IMR-90 (cell line): ENCODE measurements around the gene NRIP3. TPM values are rescaled to one million over a fixed set of nuclear protein-coding genes. Genes with fewer than 3 reads are reported as not detected.
A peak's percentile ranks its signal among the peaks of the same experiment; 100 is the strongest.

ENCODE experiments used
- ATAC-seq: fragments of 200-7000 bp; cut with Tn5 transposase; 2 replicates; pipeline ENCODE4 v1.9.1; 2020; ENCODE audit warnings: low read depth, mild to moderate bottlenecking, moderate library complexity
- BruUV-seq: library from RNA; stranded (reverse); fragments of 400-500 nt; replicated peaks from 2 replicates; lab custom pipeline; 2021; lab: Mats Ljungman, UMichigan
- CTCF ChIA-PET: fragments of 300-600 bp; formaldehyde crosslinking; extraction: SDS; loops from one replicate; lab custom pipeline; 2021; ENCODE audit warnings: antibody characterized with exemption; lab: Yijun Ruan, JAX
- POLR2A ChIA-PET: fragments of 300-600 bp; sonication (Branson Sonifier 250); formaldehyde crosslinking; loops from one replicate; lab custom pipeline; 2022; ENCODE audit warnings: antibody characterized with exemption; ENCODE audit not compliant: unreplicated experiment; lab: Charles Lee
- DNase-seq: peaks from one replicate; pipeline ENCODE4 v3.0.0; 2013
- H2AFZ ChIP-seq: replicated peaks from 2 replicates; pipeline ENCODE3; 2013; ENCODE audit warnings: low read length, mild to moderate bottlenecking; ENCODE audit not compliant: poor library complexity
- H2AK5ac ChIP-seq: 2 replicates; pipeline ENCODE4 v1.6.1; 2013; ENCODE audit warnings: low read depth, low read length, inconsistent platforms
- H2AK9ac ChIP-seq: replicated peaks from 2 replicates; pipeline ENCODE3; 2013; ENCODE audit warnings: mild to moderate bottlenecking, low read depth, low read length, moderate library complexity; ENCODE audit not compliant: poor library complexity
- H2BK120ac ChIP-seq: 2 replicates; pipeline ENCODE4 v1.6.1; 2013; ENCODE audit warnings: low read depth, low read length, inconsistent platforms
- H2BK15ac ChIP-seq: 3 replicates; pipeline ENCODE4 v1.6.1; 2013; ENCODE audit warnings: low read depth, low read length, inconsistent platforms
- H2BK20ac ChIP-seq: 2 replicates; pipeline ENCODE4 v1.6.1; 2013; ENCODE audit warnings: low read depth, mild to moderate bottlenecking, inconsistent platforms, low read length, moderate library complexity
- H2BK5ac ChIP-seq: 2 replicates; pipeline ENCODE4 v1.6.1; 2013; ENCODE audit warnings: mild to moderate bottlenecking, low read depth, low read length, inconsistent platforms; ENCODE audit not compliant: poor library complexity, severe bottlenecking
- H3K14ac ChIP-seq: replicated peaks from 2 replicates; pipeline ENCODE4 v1.6.1; 2013; ENCODE audit warnings: low read depth, low read length, inconsistent platforms
- H3K18ac ChIP-seq: 2 replicates; pipeline ENCODE4 v1.6.1; 2013; ENCODE audit warnings: low read depth, low read length, control low read depth
- H3K23ac ChIP-seq: 2 replicates; pipeline ENCODE4 v1.6.1; 2013; ENCODE audit warnings: low read depth, low read length, inconsistent platforms
- H3K27ac ChIP-seq: 2 replicates; pipeline ENCODE4 v1.5.1; 2013; ENCODE audit warnings: mild to moderate bottlenecking, control low read depth, low read length; ENCODE audit not compliant: insufficient read depth
- H3K27me3 ChIP-seq: 2 replicates; pipeline ENCODE4 v1.6.1; 2013; ENCODE audit warnings: low read length; ENCODE audit not compliant: control insufficient read depth, insufficient read depth
- H3K36me3 ChIP-seq: 2 replicates; pipeline ENCODE4 v1.6.1; 2013; ENCODE audit warnings: low read length, mixed read lengths; ENCODE audit not compliant: control insufficient read depth, insufficient read depth
- H3K4ac ChIP-seq: 2 replicates; pipeline ENCODE4 v1.6.1; 2013; ENCODE audit warnings: low read depth, low read length, inconsistent platforms
- H3K4me1 ChIP-seq: 2 replicates; pipeline ENCODE4 v1.6.1; 2013; ENCODE audit warnings: low read length, mixed read lengths; ENCODE audit not compliant: control insufficient read depth, insufficient read depth
- H3K4me2 ChIP-seq: 2 replicates; pipeline ENCODE4 v1.6.1; 2013; ENCODE audit warnings: low read depth, mild to moderate bottlenecking, control low read depth, low read length, moderate library complexity
- H3K4me3 ChIP-seq: 2 replicates; pipeline ENCODE4 v1.5.1; 2013; ENCODE audit warnings: low read depth, mild to moderate bottlenecking, control low read depth, low read length, moderate library complexity; ENCODE audit not compliant: insufficient read depth
- H3K56ac ChIP-seq: 2 replicates; pipeline ENCODE4 v1.6.1; 2013; ENCODE audit warnings: low read length, inconsistent platforms; ENCODE audit not compliant: insufficient read depth; ENCODE audit errors: extremely low read depth
- H3K79me1 ChIP-seq, 2 experiments: 2 replicates each; pipeline ENCODE4 v1.6.1; 2013; ENCODE audit warnings: low read length in 2 of 2, inconsistent platforms in 1 of 2, low read depth in 1 of 2
- H3K9ac ChIP-seq: 2 replicates; pipeline ENCODE4 v1.6.1; 2013; ENCODE audit warnings: low read depth, low read length, control low read depth
- H3K9me1 ChIP-seq: 2 replicates; pipeline ENCODE4 v1.6.1; 2013; ENCODE audit warnings: low read length, inconsistent platforms; ENCODE audit not compliant: insufficient read depth
- H3K9me3 ChIP-seq: 2 replicates; pipeline ENCODE4 v1.6.1; 2013; ENCODE audit warnings: low read length; ENCODE audit not compliant: control insufficient read depth, insufficient read depth
- H4K20me1 ChIP-seq: 2 replicates; pipeline ENCODE4 v1.6.1; 2013; ENCODE audit warnings: low read length, inconsistent platforms; ENCODE audit not compliant: insufficient read depth
- H4K5ac ChIP-seq: 2 replicates; pipeline ENCODE4 v1.6.1; 2013; ENCODE audit warnings: mild to moderate bottlenecking, low read depth, low read length, control low read depth
- H4K8ac ChIP-seq, 2 experiments: 2 replicates each; pipeline ENCODE4 v1.6.1; 2013; ENCODE audit warnings: low read depth in 2 of 2, low read length in 2 of 2, control low read depth in 1 of 2, inconsistent platforms in 1 of 2
- H4K91ac ChIP-seq: 2 replicates; pipeline ENCODE4 v1.6.1; 2013; ENCODE audit warnings: low read depth, low read length, inconsistent platforms; ENCODE audit not compliant: insufficient read depth
- BHLHE40 ChIP-seq: fragments of 150-350 bp; IDR thresholded peaks from 2 replicates; pipeline ENCODE4 v1.6.1; 2016; ENCODE audit warnings: mild to moderate bottlenecking, low read depth, low read length
- CEBPB ChIP-seq: IDR thresholded peaks from 2 replicates; pipeline ENCODE4 v1.6.1; 2012; ENCODE audit warnings: low read depth, low read length, improper control_type of control experiment
- CHD1 ChIP-seq: IDR thresholded peaks from 2 replicates; pipeline ENCODE4 v1.6.1; 2012; ENCODE audit warnings: low read depth, low read length, improper control_type of control experiment
- FOS ChIP-seq: fragments of 150-350 bp; IDR thresholded peaks from 2 replicates; pipeline ENCODE4 v1.6.1; 2016; ENCODE audit warnings: low read depth, low read length
- MAFK ChIP-seq: IDR thresholded peaks from 2 replicates; pipeline ENCODE4 v1.6.1; 2012; ENCODE audit warnings: low read depth, low read length, improper control_type of control experiment
- MAZ ChIP-seq: IDR thresholded peaks from 2 replicates; pipeline ENCODE4 v1.6.1; 2012; ENCODE audit warnings: low read depth, mild to moderate bottlenecking, low read length, improper control_type of control experiment, moderate library complexity, borderline replicate concordance
- MXI1 ChIP-seq: IDR thresholded peaks from 2 replicates; pipeline ENCODE4 v1.6.1; 2012; ENCODE audit warnings: low read depth, mild to moderate bottlenecking, low read length, moderate library complexity, borderline replicate concordance
- NFE2L2 ChIP-seq: fragments of 150-350 bp; IDR thresholded peaks from 2 replicates; pipeline ENCODE4 v1.6.1; 2016; ENCODE audit warnings: low read depth, mild to moderate bottlenecking, low read length
- POLR2A ChIP-seq: IDR thresholded peaks from 2 replicates; pipeline ENCODE4 v1.6.1; 2012; ENCODE audit warnings: mild to moderate bottlenecking, low read depth, low read length
- RAD21 ChIP-seq: IDR thresholded peaks from 2 replicates; pipeline ENCODE4 v1.6.1; 2012; ENCODE audit warnings: low read length, improper control_type of control experiment
- RCOR1 ChIP-seq: IDR thresholded peaks from 2 replicates; pipeline ENCODE4 v1.6.1; 2012; ENCODE audit warnings: mild to moderate bottlenecking, low read length, improper control_type of control experiment; ENCODE audit not compliant: insufficient replicate concordance
- RFX5 ChIP-seq: IDR thresholded peaks from 2 replicates; pipeline ENCODE4 v1.8.0; 2012; ENCODE audit warnings: low read depth, mild to moderate bottlenecking, low read length, moderate library complexity
- SMC3 ChIP-seq: fragments of 150-350 bp; IDR thresholded peaks from 2 replicates; pipeline ENCODE4 v1.6.1; 2016; ENCODE audit warnings: low read depth, mild to moderate bottlenecking, antibody characterized with exemption, low read length, moderate library complexity
- WGBS, 2 experiments: methylation state at CpG; one replicate each; pipeline versions ENCODE4 v1.1.5 to v1.1.7; 2013; ENCODE audit warnings: missing lambda C conversion rate in 2 of 2; ENCODE audit not compliant: insufficient read length in 1 of 2; ENCODE audit errors: extremely low coverage in 2 of 2; 5-methylcytosine and 5-hydroxymethylcytosine counted together
- dilution Hi-C: fragments of 300-500 bp; cut with HindIII; formaldehyde crosslinking; loops from one replicate; pipeline ENCODE4 v1.14.3; 2018; ENCODE audit warnings: low sequenced_read_pairs; ENCODE audit not compliant: unreplicated experiment
- in situ Hi-C: fragments of 300-500 bp; cut with MboI; formaldehyde crosslinking; loops from 3 replicates; pipeline ENCODE4 v1.14.3; 2019; ENCODE audit warnings: low sequenced_read_pairs, inconsistent platforms, mixed read lengths
- intact Hi-C: fragments of 100-400 bp; cut with micrococcal nuclease; formaldehyde crosslinking; loops from 2 replicates; pipeline ENCODE4 v1.10.0; 2022
- polyA plus RNA-seq, 3 experiments: library from polyadenylated mRNA; depleted of rRNA; stranded (reverse); fragments of >200 nt; gene quantifications; 2 replicates each; pipeline ENCODE4 v1.2.3, GENCODE V29; 2012; ENCODE audit warnings: low replicate concordance in 1 of 3
- total RNA-seq: library from RNA; depleted of rRNA; stranded (reverse); fragments of >200 nt; gene quantifications from 2 replicates; pipeline ENCODE4 v1.2.3, GENCODE V29; 2012
- TF ChIP-seq, protein P1 (sequence below): fragments of 150-350 bp; IDR thresholded peaks from 2 replicates; pipeline ENCODE4 v1.6.1; 2017; ENCODE audit warnings: mild to moderate bottlenecking, antibody characterized with exemption, low read length, low read depth
- TF ChIP-seq, protein P2 (sequence below): conservative IDR thresholded peaks from 2 replicates; pipeline ENCODE4 v1.5.1; 2012; ENCODE audit warnings: mild to moderate bottlenecking, low read depth, low read length, improper control_type of control experiment
- TF ChIP-seq, protein P3 (sequence below): fragments of 150-350 bp; IDR thresholded peaks from 2 replicates; pipeline ENCODE4 v1.6.1; 2016; ENCODE audit warnings: low read depth, mild to moderate bottlenecking, low read length, moderate library complexity, borderline replicate concordance

NRIP3 gene
- total and polyA plus RNA-seq, 2 of the 4 experiments (the other 2 are of a cell fraction), result 11.5 to 43.6 TPM

DNA sequence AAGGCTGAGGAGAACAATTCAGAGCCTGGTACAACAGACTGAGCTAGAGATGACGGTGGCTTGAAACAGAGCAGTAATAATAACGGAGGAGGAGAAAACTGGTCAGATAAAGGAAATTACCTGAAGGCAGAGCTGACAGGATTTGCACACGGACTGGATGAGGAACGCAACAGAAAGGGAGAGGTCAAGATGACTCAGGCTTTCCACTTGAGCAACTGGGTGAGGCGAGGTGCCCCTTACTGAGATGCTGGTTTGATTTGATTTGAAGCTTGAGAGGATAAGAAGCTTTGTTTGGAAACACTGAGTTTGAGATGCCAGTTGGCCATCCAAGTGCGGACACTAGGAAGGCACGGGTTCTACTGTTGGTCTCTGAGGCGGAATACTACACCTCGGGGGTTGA, 35.4 kb upstream of the NRIP3 start:
- Histone ChIP-seq H4K5ac (no peak overlapping the region), H3K14ac (no peak overlapping the region), H3K4ac (no peak overlapping the region), H2BK20ac (no peak overlapping the region), H3K27ac (no peak overlapping the region), H3K4me1 (no peaks in the 10 kb centered on the region), H3K4me3 (no peak overlapping the region), H3K9me3 (no peaks in the 10 kb centered on the region), H3K36me3 (no peaks in the 10 kb centered on the region), H2BK5ac (no peak overlapping the region), H3K9me1 (no peaks in the 10 kb centered on the region), H4K8ac (no peak overlapping the region), H2AK9ac (no peak overlapping the region), H4K20me1 (no peaks in the 10 kb centered on the region), H3K27me3 (peaks cover 4% of the 10 kb centered on the region; the same call in 1 of the 2 replicates), H2AK5ac (no peak overlapping the region), H3K56ac (no peak overlapping the region), H2BK120ac (no peak overlapping the region), H3K4me2 (no peak overlapping the region), H2BK15ac (no peak overlapping the region), H3K18ac (no peak overlapping the region), H4K91ac (no peak overlapping the region), H3K23ac (no peak overlapping the region), H2AFZ (no peak overlapping the region), H3K79me1 (no peaks in the 10 kb centered on the region; a peak in 1 of 4 replicates), H3K9ac (no peak overlapping the region)
- DNase-seq (peak; percentile 3), ATAC-seq (no peak)
- no TSS peak for BruUV-seq
- WGBS, 2 experiments, result 95% methylated on average over 7 of the region's 9 CpGs; no CpG with 5 or more reads in 1 of the 2 experiments
- TF ChIP-seq, protein P1, sequence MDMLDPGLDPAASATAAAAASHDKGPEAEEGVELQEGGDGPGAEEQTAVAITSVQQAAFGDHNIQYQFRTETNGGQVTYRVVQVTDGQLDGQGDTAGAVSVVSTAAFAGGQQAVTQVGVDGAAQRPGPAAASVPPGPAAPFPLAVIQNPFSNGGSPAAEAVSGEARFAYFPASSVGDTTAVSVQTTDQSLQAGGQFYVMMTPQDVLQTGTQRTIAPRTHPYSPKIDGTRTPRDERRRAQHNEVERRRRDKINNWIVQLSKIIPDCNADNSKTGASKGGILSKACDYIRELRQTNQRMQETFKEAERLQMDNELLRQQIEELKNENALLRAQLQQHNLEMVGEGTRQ, result no peak
- TF ChIP-seq FOS (no peak), MAFK (no peak), BHLHE40 (no peak), CHD1 (no peak), MXI1 (no peak), POLR2A (no peak), SMC3 (no peak), RFX5 (no peak), RCOR1 (no peak), NFE2L2 (no peak), CEBPB (no peak), MAZ (no peak), RAD21 (no peak)
- TF ChIP-seq, protein P2, sequence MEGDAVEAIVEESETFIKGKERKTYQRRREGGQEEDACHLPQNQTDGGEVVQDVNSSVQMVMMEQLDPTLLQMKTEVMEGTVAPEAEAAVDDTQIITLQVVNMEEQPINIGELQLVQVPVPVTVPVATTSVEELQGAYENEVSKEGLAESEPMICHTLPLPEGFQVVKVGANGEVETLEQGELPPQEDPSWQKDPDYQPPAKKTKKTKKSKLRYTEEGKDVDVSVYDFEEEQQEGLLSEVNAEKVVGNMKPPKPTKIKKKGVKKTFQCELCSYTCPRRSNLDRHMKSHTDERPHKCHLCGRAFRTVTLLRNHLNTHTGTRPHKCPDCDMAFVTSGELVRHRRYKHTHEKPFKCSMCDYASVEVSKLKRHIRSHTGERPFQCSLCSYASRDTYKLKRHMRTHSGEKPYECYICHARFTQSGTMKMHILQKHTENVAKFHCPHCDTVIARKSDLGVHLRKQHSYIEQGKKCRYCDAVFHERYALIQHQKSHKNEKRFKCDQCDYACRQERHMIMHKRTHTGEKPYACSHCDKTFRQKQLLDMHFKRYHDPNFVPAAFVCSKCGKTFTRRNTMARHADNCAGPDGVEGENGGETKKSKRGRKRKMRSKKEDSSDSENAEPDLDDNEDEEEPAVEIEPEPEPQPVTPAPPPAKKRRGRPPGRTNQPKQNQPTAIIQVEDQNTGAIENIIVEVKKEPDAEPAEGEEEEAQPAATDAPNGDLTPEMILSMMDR, result no peak
- TF ChIP-seq, protein P3, sequence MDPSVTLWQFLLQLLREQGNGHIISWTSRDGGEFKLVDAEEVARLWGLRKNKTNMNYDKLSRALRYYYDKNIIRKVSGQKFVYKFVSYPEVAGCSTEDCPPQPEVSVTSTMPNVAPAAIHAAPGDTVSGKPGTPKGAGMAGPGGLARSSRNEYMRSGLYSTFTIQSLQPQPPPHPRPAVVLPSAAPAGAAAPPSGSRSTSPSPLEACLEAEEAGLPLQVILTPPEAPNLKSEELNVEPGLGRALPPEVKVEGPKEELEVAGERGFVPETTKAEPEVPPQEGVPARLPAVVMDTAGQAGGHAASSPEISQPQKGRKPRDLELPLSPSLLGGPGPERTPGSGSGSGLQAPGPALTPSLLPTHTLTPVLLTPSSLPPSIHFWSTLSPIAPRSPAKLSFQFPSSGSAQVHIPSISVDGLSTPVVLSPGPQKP, result no peak
- POLR2A ChIA-PET, result no interaction called here
- CTCF ChIA-PET, result no interaction called here
- intact Hi-C loops (no loop called here), in situ Hi-C loops (no loop called here), dilution Hi-C loops (no loop called here)
